ENCODE data around the gene PSD4.

The PSD4 gene

DNA sequence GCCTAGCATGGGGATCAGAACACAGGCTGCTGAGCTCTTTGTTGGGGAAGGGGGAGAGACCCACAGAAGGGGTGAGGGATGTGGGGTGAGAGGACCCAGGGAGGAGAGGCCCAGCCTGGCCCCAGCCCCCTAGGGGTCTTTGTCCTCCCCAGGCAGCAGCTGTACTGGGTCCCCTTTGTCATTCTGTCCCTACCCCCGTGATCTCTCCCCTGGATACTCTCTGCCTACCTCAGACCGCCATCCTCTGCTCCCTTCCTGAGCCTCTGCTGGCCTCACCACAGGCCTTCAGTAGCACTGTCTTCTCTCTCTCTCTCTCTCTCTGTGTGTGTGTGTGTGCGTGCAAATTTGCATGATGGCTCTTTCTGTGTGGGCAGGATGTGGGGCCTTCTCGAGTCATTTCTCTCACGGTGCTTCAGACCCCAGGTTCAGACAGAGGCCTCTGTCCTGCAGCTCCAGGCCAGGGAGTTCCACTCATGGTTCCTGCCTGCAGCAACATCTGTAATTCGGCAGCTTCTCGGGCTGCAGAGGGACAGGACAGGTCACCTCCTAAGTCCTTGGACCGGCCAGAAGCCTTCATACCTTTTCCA lies 1.4 kb downstream of the PSD4 start:
- no peaks in the 10 kb centered on the region for H3K36me3 ChIP-seq
- no peak for DNase-seq
- H3K4me3 ChIP-seq (ENCODE audit: low read depth, low read length): no peak overlapping the region
- H3K9me3 ChIP-seq (ENCODE audit: severe bottlenecking): no peaks in the 10 kb centered on the region
- TF ChIP-seq, protein P1, sequence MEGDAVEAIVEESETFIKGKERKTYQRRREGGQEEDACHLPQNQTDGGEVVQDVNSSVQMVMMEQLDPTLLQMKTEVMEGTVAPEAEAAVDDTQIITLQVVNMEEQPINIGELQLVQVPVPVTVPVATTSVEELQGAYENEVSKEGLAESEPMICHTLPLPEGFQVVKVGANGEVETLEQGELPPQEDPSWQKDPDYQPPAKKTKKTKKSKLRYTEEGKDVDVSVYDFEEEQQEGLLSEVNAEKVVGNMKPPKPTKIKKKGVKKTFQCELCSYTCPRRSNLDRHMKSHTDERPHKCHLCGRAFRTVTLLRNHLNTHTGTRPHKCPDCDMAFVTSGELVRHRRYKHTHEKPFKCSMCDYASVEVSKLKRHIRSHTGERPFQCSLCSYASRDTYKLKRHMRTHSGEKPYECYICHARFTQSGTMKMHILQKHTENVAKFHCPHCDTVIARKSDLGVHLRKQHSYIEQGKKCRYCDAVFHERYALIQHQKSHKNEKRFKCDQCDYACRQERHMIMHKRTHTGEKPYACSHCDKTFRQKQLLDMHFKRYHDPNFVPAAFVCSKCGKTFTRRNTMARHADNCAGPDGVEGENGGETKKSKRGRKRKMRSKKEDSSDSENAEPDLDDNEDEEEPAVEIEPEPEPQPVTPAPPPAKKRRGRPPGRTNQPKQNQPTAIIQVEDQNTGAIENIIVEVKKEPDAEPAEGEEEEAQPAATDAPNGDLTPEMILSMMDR (IDR thresholded peaks at IDR 0.05; ENCODE audit: low read depth, low read length): no peak
- no peak overlapping the region for H3K27ac ChIP-seq
- H3K27me3 ChIP-seq (ENCODE audit: insufficient read depth, low read depth, severe bottlenecking): no peaks in the 10 kb centered on the region

DNA sequence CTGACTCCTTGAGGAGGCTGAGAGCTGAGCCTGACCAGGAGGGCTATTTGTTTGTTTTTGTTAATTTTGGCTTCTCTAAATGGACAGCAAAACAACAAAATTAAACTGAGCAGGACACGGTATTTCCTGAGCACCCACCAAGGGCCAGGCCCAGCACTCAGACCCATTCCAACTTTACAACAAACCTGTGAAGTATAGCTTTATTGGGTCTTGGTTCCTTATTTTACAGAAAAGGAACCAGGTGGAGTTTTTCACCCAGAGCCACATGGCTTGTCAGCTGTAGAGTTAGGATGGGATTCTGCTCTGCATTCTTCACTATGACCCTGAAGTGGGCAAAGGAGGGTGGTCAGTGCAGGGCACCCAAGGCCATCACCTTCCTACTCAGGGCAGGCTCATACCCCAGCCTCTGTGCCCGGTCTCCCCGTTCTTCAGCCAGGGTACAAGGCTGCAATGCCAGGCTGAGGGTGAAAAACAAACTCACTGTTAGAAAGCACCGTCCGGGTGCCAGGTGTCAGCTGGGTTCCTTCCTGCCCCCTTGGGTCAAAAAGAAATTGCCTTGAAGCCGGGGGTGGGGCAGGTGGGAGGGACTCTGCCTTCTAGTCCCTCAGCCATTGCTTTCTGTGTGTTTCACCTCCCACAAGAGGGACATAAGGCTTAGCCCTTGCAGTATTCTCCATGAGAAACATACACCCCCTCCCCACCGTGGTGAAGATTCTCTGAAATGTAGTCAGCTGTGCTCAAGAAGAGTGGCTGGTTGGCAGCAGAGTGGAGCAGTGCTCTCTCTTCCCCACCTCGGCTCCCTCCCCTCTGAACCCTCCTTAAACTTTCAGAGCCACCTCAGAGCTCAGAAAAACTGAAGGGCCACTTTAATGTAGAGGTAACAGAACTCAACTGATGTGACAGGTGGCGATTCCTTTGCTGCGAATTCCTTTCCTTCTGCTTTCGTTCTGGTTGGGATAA lies 2.2 kb downstream of the PSD4 start:
- no peak overlapping the region for H3K27ac ChIP-seq
- H3K27me3 ChIP-seq (ENCODE audit: insufficient read depth, low read depth, severe bottlenecking): no peaks in the 10 kb centered on the region
- H3K4me3 ChIP-seq (ENCODE audit: low read depth, low read length): no peak overlapping the region
- no peak for DNase-seq
- TF ChIP-seq, protein P1 (IDR thresholded peaks at IDR 0.05; ENCODE audit: low read depth, low read length): no peak
- H3K36me3 ChIP-seq: no peaks in the 10 kb centered on the region
- no peaks in the 10 kb centered on the region for H3K9me3 ChIP-seq (ENCODE audit: severe bottlenecking)

DNA sequence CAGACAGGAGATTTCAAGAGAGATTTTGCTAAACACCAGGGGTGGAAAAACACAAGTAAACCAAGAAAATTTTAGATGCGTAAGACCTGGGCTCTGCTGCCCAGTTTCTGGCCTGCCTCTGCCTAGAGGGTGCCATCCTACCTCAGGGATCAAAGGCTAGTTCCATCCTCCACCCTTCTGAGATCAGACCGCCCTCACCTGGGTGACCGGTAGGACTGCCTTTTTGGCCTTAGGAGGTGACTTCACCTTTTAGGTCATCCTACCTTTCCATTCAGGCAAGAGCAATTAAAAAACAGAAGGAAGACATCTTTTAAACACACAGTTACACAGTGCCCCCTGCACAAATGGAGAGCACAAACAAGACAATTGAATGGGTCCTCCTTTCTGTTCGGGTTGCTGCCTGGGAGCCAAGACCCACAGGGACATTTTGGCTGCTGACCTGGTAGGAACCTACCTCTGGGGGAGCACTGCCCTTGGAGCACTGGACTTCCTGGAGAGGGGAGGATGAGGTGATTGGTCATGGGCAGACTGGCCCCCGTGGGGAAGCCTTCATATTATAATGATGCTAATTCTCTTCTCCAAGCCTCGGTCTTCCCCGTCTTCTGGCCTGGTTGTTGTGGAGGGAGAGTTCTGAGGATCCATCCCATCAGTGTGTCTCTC lies 3.1 kb downstream of the PSD4 start:
- TF ChIP-seq, protein P1 (IDR thresholded peaks at IDR 0.05; ENCODE audit: low read depth, low read length): no peak
- Histone ChIP-seq H3K9me3 (ENCODE audit: severe bottlenecking) (no peaks in the 10 kb centered on the region), H3K27ac (no peak overlapping the region), H3K27me3 (ENCODE audit: insufficient read depth, low read depth, severe bottlenecking) (no peaks in the 10 kb centered on the region), H3K36me3 (no peaks in the 10 kb centered on the region), H3K4me3 (ENCODE audit: low read depth, low read length) (no peak overlapping the region)
- no peak for DNase-seq

DNA sequence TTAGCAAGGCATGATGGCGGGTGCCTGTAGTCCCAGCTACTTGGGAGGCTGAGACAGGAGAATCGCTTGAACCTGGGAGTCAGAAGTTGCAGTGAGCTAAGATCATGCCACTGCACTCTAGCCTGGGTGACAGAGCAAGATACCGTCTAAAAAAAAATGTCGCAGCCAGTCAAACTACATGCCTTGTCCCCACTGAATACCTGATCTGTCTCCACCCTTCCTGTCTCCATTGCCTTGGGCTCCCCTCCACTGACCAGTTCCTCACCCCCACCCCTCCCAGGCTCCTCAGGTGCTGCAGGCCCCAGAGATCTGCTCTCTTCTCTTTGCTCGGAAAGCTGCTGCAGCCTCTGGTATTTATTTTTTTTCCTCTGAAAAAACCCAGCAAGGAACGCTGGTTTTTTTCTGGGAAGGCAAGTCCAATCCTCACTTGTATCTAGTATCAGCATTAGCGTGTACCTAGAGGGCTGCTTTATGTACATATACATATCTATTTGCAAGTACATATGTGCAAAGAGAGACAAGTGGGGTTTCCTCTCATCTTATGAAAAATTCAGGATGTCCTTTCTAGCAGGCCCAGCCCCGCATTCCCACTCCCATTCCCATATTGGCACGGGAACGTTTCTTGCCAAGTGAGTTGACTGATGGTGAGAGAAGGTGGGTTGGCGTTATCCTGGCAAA lies 4.4 kb downstream of the PSD4 start:
- Histone ChIP-seq H3K4me3 (ENCODE audit: low read depth, low read length) (no peak overlapping the region), H3K36me3 (no peaks in the 10 kb centered on the region), H3K9me3 (ENCODE audit: severe bottlenecking) (no peaks in the 10 kb centered on the region), H3K27me3 (ENCODE audit: insufficient read depth, low read depth, severe bottlenecking) (no peaks in the 10 kb centered on the region), H3K27ac (no peak overlapping the region)
- DNase-seq: no peak
- TF ChIP-seq, protein P1 (IDR thresholded peaks at IDR 0.05; ENCODE audit: low read depth, low read length): no peak

DNA sequence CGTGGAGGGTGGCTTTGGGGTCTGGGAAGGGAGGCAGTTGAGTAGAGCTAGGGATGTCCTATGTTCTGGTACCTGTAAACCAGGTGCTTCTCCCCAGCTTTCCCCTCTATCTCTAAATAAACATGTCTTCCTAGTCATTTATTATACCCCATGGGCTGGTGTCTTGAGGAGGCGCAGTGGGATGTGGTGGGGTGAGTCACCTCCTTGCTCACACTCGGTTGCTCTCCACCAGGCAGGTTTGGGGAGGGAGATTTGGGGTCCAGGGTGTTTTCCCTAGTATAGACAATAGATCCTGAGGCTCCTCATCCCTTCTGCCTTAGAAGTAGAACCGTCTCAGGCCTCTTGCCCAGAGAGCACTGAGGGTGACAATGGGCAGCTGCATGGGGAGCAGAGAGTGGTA lies 5.1 kb downstream of the PSD4 start:
- H3K4me3 ChIP-seq (ENCODE audit: low read depth, low read length): no peak overlapping the region
- no peaks in the 10 kb centered on the region for H3K36me3 ChIP-seq
- no peak for DNase-seq
- no peaks in the 10 kb centered on the region for H3K27me3 ChIP-seq (ENCODE audit: insufficient read depth, low read depth, severe bottlenecking)
- H3K9me3 ChIP-seq (ENCODE audit: severe bottlenecking): no peaks in the 10 kb centered on the region
- TF ChIP-seq, protein P1 (IDR thresholded peaks at IDR 0.05; ENCODE audit: low read depth, low read length): no peak
- no peak overlapping the region for H3K27ac ChIP-seq
